ENCODE results near the gene CLRN1.

The CLRN1 gene

GRCh38 chr3:150887031-150887430 is 85.5 kb downstream of the CLRN1 start:
- no peak overlapping the region for H3K4me3 ChIP-seq
- H3K27ac ChIP-seq: no peak overlapping the region

DNA sequence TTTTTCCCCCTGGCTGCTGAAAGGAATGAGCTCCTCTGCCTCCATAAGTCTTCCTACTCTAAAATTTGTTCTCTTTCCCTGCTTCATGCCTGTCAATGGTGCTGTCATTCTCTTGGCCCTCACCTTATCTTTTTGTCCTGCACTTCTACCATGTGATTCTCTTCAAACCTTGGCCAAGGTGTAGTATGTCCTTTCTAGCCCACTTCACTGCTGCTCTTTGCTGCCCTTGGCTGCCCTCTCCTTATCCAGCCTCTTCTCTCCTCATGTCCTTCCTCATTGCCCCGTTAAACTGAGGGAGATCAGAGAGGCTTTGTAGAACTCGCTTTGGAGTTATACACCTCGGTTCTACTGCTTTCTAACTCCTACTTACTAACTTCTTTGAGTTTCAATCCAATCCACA is 87.0 kb downstream of the CLRN1 start:
- H3K27ac ChIP-seq: no peak overlapping the region
- H3K4me3 ChIP-seq: no peak overlapping the region

DNA sequence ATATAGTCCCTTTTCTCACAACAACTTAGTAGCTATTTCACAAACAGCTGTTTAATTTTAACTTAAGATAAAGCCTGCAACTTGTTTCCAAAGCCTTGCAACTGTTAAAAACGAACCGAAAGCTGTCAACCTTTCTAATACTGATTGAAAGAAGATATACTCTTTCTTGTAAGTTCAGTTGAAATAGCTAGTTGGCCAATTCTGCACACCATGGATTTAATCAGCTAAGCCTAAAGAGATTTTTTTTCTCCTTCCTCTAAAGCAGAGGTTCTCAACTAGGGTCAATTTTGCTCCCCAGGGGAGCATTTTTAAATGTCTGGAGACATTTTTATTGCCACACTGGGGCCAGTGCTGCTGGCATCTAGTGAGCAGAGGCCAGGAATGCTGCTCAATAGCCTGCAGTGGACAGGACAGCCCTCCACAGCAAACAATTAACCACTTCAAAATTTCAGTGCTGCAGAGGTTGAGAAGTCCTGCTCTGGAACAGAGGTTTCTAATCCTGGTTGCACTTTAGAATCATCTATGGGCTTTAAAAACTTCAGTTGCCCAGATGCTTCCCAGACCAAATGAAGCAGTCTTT is 93.4 kb downstream of the CLRN1 start:
- Histone ChIP-seq H3K27ac (no peak overlapping the region), H3K4me3 (no peak overlapping the region)

DNA sequence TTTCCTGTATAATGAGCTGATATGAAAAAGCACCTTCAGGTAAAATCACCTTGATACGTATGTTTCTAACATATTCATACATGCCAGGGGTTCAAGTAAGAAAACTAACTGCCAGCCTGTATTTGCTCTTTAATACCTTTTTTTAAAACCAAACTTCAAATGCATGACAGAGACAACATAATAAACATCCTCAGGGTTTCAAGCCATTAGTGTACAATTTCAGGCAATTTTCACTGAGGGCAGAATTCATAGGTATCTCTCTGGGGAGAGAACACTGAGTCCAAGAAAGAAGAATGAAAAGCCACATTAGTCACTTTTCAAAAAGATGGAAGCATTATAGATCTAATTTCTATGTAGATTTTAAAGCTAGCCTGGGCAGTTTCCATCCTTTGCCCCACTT is 94.2 kb downstream of the CLRN1 start:
- Histone ChIP-seq H3K27ac (no peak overlapping the region), H3K4me3 (no peak overlapping the region)

- Histone ChIP-seq H3K27ac (no peak overlapping the region), H3K4me3 (no peak overlapping the region)
Measured at GRCh38 chr3:150877303-150877702, 95.2 kb downstream of the CLRN1 start.

GRCh38 chr3:150876611-150877265 is 95.8 kb downstream of the CLRN1 start:
- H3K27ac ChIP-seq: no peak overlapping the region
- no peak overlapping the region for H3K4me3 ChIP-seq
